Measurements from ENCODE around the gene INO80.

Gene INO80

GRCh38 chr15:40978562-40978961 is 137.5 kb downstream of the INO80 start:
- H3K4me3 ChIP-seq (ENCODE audit: low read depth, low read length) = no peak overlapping the region
- ChIA-PET CTCF (interaction anchor here (0.9 to 1.1 kb wide), 2 partner anchors 15 to 36 kb away, joined by 3 to 4 read pairs; no protein-coding TSS in a partner anchor), POLR2A (no interaction called here)
- no peak for DNase-seq (ENCODE audit: low read depth, low spot score)
- no peak for TF ChIP-seq CTCF (IDR thresholded peaks at IDR 0.05; ENCODE audit: insufficient read depth, low read length, missing control alignments)

DNA sequence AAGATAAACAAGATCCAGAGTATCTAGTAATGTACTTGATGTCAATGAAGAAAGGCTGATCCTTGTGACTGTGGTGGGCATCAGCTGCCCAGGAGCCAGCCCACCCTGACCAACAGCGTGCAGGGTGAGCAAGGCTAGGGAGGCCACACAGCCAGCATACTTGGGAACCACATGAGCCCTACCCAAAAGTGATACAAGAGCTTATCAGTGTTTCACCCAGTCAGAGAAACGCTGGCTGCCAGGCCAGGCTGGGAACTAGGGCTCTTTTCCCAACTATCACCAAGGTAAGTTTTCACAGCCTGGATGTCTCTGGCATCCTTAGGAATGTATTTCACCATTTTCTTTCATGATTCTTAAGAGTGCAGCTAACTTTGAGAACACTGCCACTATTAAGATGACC is 137.9 kb downstream of the INO80 start:
- ChIA-PET POLR2A (no interaction called here), CTCF (interaction anchor here (0.9 to 1.1 kb wide), 2 partner anchors 14 to 36 kb away, joined by 3 to 4 read pairs; no protein-coding TSS in a partner anchor)
- no peak for DNase-seq (ENCODE audit: low read depth, low spot score)
- H3K4me3 ChIP-seq (ENCODE audit: low read depth, low read length) = no peak overlapping the region
- TF ChIP-seq CTCF (IDR thresholded peaks at IDR 0.05; ENCODE audit: insufficient read depth, low read length, missing control alignments) = no peak

- no peak for TF ChIP-seq CTCF (IDR thresholded peaks at IDR 0.05; ENCODE audit: insufficient read depth, low read length, missing control alignments)
- no peak overlapping the region for H3K4me3 ChIP-seq (ENCODE audit: low read depth, low read length)
- CTCF ChIA-PET = interaction anchor here (1.2 to 2.4 kb wide), 6 partner anchors 13 to 82 kb away, joined by 3 to 9 read pairs (median 6); partner anchors contain the start of gene VPS18
- POLR2A ChIA-PET = no interaction called here
- DNase-seq (ENCODE audit: low read depth, low spot score) = no peak
These were observed 139.3 kb downstream of the INO80 start for GRCh38 chr15:40976819-40977218.

- ChIA-PET POLR2A (interaction anchor here (0.7 to 1.3 kb wide), 2 partner anchors 11 to 22 kb away, joined by 3 to 5 read pairs; partner anchors contain the start of gene CHAC1), CTCF (interaction anchor here (0.6 to 2.4 kb wide), 4 partner anchors 12 to 210 kb away, joined by 3 to 9 read pairs (median 6); no protein-coding TSS in a partner anchor)
- no peak for DNase-seq (ENCODE audit: low read depth, low spot score)
- TF ChIP-seq CTCF (IDR thresholded peaks at IDR 0.05; ENCODE audit: insufficient read depth, low read length, missing control alignments) = no peak
- H3K4me3 ChIP-seq (ENCODE audit: low read depth, low read length) = no peak overlapping the region
These were observed 141.2 kb downstream of the INO80 start for GRCh38 chr15:40974879-40975278.

GRCh38 chr15:40969363-40969762 is 146.7 kb downstream of the INO80 start:
- no peak for DNase-seq (ENCODE audit: low read depth, low spot score)
- H3K4me3 ChIP-seq (ENCODE audit: low read depth, low read length) = no peak overlapping the region
- ChIA-PET POLR2A (no interaction called here), CTCF (interaction anchor here (1.0 to 1.6 kb wide), 4 partner anchors 8 to 50 kb away, joined by 3 to 4 read pairs (median 4); no protein-coding TSS in a partner anchor)
- TF ChIP-seq CTCF (IDR thresholded peaks at IDR 0.05; ENCODE audit: insufficient read depth, low read length, missing control alignments) = no peak

- no peak for DNase-seq (ENCODE audit: low read depth, low spot score)
- no peak for TF ChIP-seq CTCF (IDR thresholded peaks at IDR 0.05; ENCODE audit: insufficient read depth, low read length, missing control alignments)
- ChIA-PET POLR2A (no interaction called here), CTCF (interaction anchor here (1.1 to 1.6 kb wide), 3 partner anchors 9 to 51 kb away, joined by 3 to 4 read pairs (median 4); no protein-coding TSS in a partner anchor)
- H3K4me3 ChIP-seq (ENCODE audit: low read depth, low read length) = no peak overlapping the region
These were observed 147.6 kb downstream of the INO80 start for GRCh38 chr15:40968290-40969085.

Measured in AG04449 (cell line).